Transverse colon (tissue), 4 donors: ENCODE results near the gene CCN2. TPM values are rescaled to one million over a fixed set of nuclear protein-coding genes. Genes with fewer than 3 reads are reported as not detected.

Experiments used
- DNase-seq: peaks from one replicate; pipeline ENCODE4 v3.0.0-alpha.2; 2019
- H3K27ac ChIP-seq, 4 donors: fragments of 200-600 bp; sonication (generic); 2 replicates each; pipeline ENCODE4 v1.5.1; 2016 to 2018; ENCODE audit warnings: inconsistent platforms in 4 of 4
- H3K27me3 ChIP-seq: fragments of 200-600 bp; sonication (generic); 2 replicates; pipeline ENCODE4 v1.5.1; 2017; ENCODE audit warnings: inconsistent platforms
- H3K36me3 ChIP-seq, 4 donors: fragments of 200-600 bp; sonication (generic); 2 replicates each; pipeline ENCODE4 v1.5.1; 2017 to 2019; ENCODE audit warnings: inconsistent platforms in 4 of 4
- H3K4me1 ChIP-seq, 4 donors: fragments of 200-600 bp; sonication (generic); 2 replicates each; pipeline ENCODE4 v1.5.1; 2017 to 2020; ENCODE audit warnings: inconsistent platforms in 4 of 4
- H3K4me3 ChIP-seq, 4 donors: fragments of 200-600 bp; sonication (generic); 1 replicate in 1 of 4; 2 replicates in 3 of 4; pipeline versions ENCODE4 v1.5.1 to v1.6.1; 2017 to 2019; ENCODE audit warnings: inconsistent platforms in 4 of 4
- H3K9me3 ChIP-seq, 2 donors: fragments of 200-600 bp; sonication (generic); 2 replicates each; pipeline ENCODE4 v1.5.1; 2017 to 2019; ENCODE audit warnings: inconsistent platforms in 2 of 2
- EP300 ChIP-seq: sonication (generic); formaldehyde crosslinking; IDR thresholded peaks from one replicate; pipeline ENCODE4 v1.6.1; 2017; ENCODE audit warnings: antibody characterized with exemption, low read depth
- POLR2A ChIP-seq: fragments of 450-650 bp; IDR thresholded peaks from one replicate; pipeline ENCODE4 v1.6.1; 2016; ENCODE audit warnings: antibody characterized with exemption, mild to moderate bottlenecking, moderate library complexity
- POLR2AphosphoS5 ChIP-seq, 3 donors: sonication (generic); formaldehyde crosslinking; IDR thresholded peaks; one replicate each; pipeline ENCODE4 v1.6.1; 2016; ENCODE audit warnings: antibody characterized with exemption in 3 of 3
- WGBS, 2 donors: methylation state at CpG; one replicate each; pipeline ENCODE4 v1.1.5; 2018; ENCODE audit warnings: low coverage in 1 of 2; 5-methylcytosine and 5-hydroxymethylcytosine counted together
- in situ Hi-C, 4 donors: fragments of 200-750 bp; cut with MboI; loops; one replicate each; pipeline versions ENCODE4 v1.15.0 to v1.15.1; 2017; ENCODE audit warnings: low sequenced_read_pairs in 3 of 4, low pct_ligation_motif_present in 1 of 4, low pct_unique_long_range_greater_than_20kb in 1 of 4
- intact Hi-C: fragments of 100-400 bp; cut with DNase I; formaldehyde crosslinking; loops from one replicate; pipeline ENCODE4 v1.15.1; 2023; ENCODE audit warnings: low total_unique reads
- total RNA-seq, 4 donors: library from RNA; depleted of rRNA; stranded (reverse); fragments of >200 nt; gene quantifications; one replicate each; pipeline ENCODE4 v1.1.0, GENCODE V29; 2016
- TF ChIP-seq, protein P1 (sequence below), 5 experiments: fragments of 200-600 bp in 3 of 5; fragments of 450-650 bp in 2 of 5; sonication (generic) in 3 of 5; IDR thresholded peaks; 1 replicate in 2 of 5; 2 replicates in 3 of 5; pipeline ENCODE4 v1.5.1; 2016 to 2017; ENCODE audit warnings: antibody characterized with exemption in 5 of 5, inconsistent platforms in 3 of 5, mild to moderate bottlenecking in 2 of 5, moderate library complexity in 1 of 5

CCN2 gene
- total RNA-seq, 4 donors from 2014 or later: 37.0 to 146 (median 58.0) TPM

DNA sequence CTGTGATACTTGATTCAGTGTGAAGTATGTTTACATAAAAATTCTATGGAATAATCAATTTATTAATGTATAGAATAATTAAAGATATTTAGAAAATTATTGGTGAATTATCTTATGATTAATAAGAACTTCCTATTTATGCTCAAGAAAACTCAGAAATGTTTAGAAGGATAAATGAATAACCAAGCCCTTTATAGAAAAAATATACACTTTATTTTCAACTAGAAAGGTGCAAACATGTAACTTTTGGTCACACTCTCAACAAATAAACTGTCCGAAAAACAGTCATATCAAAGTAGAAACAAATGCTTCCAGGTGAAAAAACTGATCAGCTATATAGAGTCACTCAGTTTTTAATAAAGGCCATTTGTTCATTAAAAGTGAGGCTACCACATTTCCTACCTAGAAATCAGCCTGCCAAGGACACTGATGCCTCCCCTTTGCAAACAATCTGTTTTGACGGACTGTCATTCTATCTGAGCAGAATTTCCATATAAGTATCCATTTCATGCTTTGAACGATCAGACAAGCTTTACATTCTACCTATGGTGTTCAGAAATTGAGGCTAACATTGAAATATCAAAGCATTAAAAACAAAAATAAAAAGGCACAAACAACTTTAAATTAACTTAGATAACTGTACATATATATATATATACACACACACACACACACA lies 3.0 kb downstream of the CCN2 start:
- DNase-seq: no peak
- 68 to 75% methylated on average over 3 of the region's 3 CpGs for WGBS, 2 donors
- H3K9me3 ChIP-seq: no peaks in the 10 kb centered on the region
- no peaks in the 10 kb centered on the region for H3K36me3 ChIP-seq
- H3K4me3 ChIP-seq: peak overlapping the region in 3 of 4 donors; percentile 80 to 83 (median 82)
- H3K27me3 ChIP-seq: no peaks in the 10 kb centered on the region
- TF ChIP-seq EP300 (no peak), POLR2AphosphoS5 (IDR thresholded peaks at IDR 0.05) (peak in 1 of 3 donors; percentile 18)
- intact Hi-C loops: no loop called here
- H3K27ac ChIP-seq: peak overlapping the region; percentile 95 to 97 (median 96)
- H3K4me1 ChIP-seq: peaks cover 0 to 21% (median 8%) of the 10 kb centered on the region in 4 donors
- in situ Hi-C loops: loop anchor here in 1 of 4 donors (25.0 kb wide), 1 partner anchor 264 kb away; no protein-coding TSS in a partner anchor

DNA sequence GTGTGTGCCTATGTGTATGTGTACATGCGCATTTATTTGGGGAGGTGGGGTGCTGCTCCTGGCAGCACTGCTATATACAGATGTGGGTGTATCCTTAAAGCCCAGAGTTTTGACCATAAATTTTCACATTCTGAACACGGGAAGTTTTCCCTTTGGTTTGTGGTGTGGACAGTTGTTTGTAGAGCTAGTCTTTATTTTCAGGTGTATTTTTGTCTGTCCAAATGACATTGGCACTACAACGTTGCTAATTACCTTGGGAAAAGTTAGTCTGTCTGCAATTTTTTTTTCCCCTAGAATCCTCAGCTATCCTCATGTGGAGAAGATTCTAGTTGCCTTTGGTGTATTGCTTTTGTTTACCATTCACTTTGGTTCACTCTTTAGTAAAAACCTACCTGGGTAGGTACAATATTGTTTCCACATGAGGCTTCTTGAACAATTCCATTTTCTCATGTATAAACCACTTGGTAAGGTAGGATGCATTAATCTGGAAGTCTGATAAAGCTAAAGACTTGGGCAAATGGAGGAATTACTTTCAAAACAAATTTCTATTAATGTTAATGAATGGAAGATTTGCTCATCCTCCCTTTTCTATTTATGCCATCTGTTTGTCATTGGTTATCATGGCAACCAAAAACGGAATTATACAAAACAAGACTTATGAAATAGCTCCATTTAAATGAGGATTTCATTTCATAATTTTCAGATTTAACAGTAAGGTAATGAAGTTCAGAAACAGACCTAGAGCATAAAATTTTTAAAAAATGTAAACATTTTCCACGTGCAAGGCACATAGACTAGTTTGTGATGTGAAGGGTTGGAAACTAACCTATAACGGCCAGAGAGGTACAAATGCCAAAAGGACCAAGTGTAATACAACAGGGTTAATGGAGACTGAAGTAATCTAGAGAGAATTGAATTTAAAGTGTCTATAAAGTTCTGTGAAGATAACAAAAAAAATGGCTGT lies 3.9 kb downstream of the CCN2 start:
- Histone ChIP-seq H3K36me3 (no peaks in the 10 kb centered on the region), H3K27me3 (no peaks in the 10 kb centered on the region), H3K4me3 (peak overlapping the region in 1 of 4 donors; percentile 82), H3K4me1 (peaks cover 0 to 17% (median 7%) of the 10 kb centered on the region in 4 donors), H3K9me3 (no peaks in the 10 kb centered on the region), H3K27ac (peak overlapping the region; percentile 95 to 97 (median 96))
- no peak for DNase-seq
- intact Hi-C loops: no loop called here
- TF ChIP-seq, protein P1, sequence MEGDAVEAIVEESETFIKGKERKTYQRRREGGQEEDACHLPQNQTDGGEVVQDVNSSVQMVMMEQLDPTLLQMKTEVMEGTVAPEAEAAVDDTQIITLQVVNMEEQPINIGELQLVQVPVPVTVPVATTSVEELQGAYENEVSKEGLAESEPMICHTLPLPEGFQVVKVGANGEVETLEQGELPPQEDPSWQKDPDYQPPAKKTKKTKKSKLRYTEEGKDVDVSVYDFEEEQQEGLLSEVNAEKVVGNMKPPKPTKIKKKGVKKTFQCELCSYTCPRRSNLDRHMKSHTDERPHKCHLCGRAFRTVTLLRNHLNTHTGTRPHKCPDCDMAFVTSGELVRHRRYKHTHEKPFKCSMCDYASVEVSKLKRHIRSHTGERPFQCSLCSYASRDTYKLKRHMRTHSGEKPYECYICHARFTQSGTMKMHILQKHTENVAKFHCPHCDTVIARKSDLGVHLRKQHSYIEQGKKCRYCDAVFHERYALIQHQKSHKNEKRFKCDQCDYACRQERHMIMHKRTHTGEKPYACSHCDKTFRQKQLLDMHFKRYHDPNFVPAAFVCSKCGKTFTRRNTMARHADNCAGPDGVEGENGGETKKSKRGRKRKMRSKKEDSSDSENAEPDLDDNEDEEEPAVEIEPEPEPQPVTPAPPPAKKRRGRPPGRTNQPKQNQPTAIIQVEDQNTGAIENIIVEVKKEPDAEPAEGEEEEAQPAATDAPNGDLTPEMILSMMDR (IDR thresholded peaks at IDR 0.05): no peak
- no peak for TF ChIP-seq EP300
- peak; percentile 14 for TF ChIP-seq POLR2A
- TF ChIP-seq POLR2AphosphoS5 (IDR thresholded peaks at IDR 0.05): no peak
- WGBS, 2 donors: 62 to 73% methylated on average over 4 to 6 of the region's 6 CpGs
- in situ Hi-C loops: loop anchor here in 1 of 4 donors (25.0 kb wide), 1 partner anchor 265 kb away; no protein-coding TSS in a partner anchor

DNA sequence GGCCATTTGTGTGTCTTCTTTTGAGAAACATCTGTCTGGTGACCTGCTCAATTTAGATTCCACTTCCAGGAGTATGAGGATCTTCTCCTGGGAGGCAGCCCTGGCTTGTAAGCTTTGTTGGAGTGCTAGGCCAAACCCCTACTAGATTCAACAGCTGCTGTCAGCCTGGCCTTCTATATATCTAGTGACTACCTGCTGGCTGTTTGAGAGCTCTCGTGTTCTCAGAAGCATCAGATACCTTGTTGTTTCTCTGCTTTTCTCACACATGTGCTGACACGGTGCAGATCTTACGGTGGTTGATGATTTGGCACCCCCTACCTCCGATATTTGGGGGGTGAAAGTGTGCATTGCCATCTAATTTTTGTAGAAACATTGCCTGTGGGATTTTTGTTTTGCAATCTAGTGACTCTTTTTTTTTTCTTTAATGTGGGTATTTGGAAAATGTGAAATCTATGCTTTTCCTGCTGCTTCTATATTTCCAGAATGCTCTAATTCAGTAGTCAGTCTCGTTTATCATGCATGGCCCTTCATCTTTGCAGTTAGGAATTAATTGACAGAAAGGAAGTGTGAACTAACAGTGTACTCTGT lies 4.7 kb downstream of the CCN2 start:
- in situ Hi-C loops: loop anchor here in 1 of 4 donors (25.0 kb wide), 1 partner anchor 266 kb away; no protein-coding TSS in a partner anchor

GRCh38 chr6:131945971-131946370 lies 5.2 kb downstream of the CCN2 start:
- DNase-seq: no peak
- Histone ChIP-seq H3K4me3 (no peak overlapping the region), H3K27me3 (no peaks in the 10 kb centered on the region), H3K9me3 (no peaks in the 10 kb centered on the region), H3K4me1 (peaks cover 0 to 8% (median 0%) of the 10 kb centered on the region in 4 donors), H3K27ac (peak overlapping the region in 1 of 4 donors; percentile 95), H3K36me3 (no peaks in the 10 kb centered on the region)
- WGBS, 2 donors: 96 to 100% methylated on average over 1 of the region's 1 CpG
- no peak for TF ChIP-seq EP300
- TF ChIP-seq POLR2A: no peak
- TF ChIP-seq, protein P1 (IDR thresholded peaks at IDR 0.05): no peak
- no peak for TF ChIP-seq POLR2AphosphoS5 (IDR thresholded peaks at IDR 0.05)
- in situ Hi-C loops (loop anchor here in 1 of 4 donors (25.0 kb wide), 1 partner anchor 266 kb away; no protein-coding TSS in a partner anchor), intact Hi-C loops (no loop called here)

More for the DNA sequence above, 4.7 kb downstream of the CCN2 start:
- TF ChIP-seq EP300 (no peak), POLR2AphosphoS5 (IDR thresholded peaks at IDR 0.05) (peak in 2 of 3 donors; percentile 41 to 64)
- 79 to 100% methylated on average over 1 to 5 of the region's 5 CpGs for WGBS, 2 donors
- H3K4me1 ChIP-seq: peaks cover 0 to 9% (median under 1%) of the 10 kb centered on the region in 4 donors
- H3K27me3 ChIP-seq: no peaks in the 10 kb centered on the region
- no peak for DNase-seq
- peak overlapping the region; percentile 25 to 97 (median 96) for H3K27ac ChIP-seq
- no peak overlapping the region for H3K4me3 ChIP-seq
- no peaks in the 10 kb centered on the region for H3K9me3 ChIP-seq
- no peaks in the 10 kb centered on the region for H3K36me3 ChIP-seq
- intact Hi-C loops: no loop called here
